ENCODE data around the gene ETF1. TPM values are rescaled to one million over a fixed set of nuclear protein-coding genes. Genes with fewer than 3 reads are reported as not detected.

The ETF1 gene
- total RNA-seq, 1 donor from 2014 or later, result 76.0 TPM

DNA sequence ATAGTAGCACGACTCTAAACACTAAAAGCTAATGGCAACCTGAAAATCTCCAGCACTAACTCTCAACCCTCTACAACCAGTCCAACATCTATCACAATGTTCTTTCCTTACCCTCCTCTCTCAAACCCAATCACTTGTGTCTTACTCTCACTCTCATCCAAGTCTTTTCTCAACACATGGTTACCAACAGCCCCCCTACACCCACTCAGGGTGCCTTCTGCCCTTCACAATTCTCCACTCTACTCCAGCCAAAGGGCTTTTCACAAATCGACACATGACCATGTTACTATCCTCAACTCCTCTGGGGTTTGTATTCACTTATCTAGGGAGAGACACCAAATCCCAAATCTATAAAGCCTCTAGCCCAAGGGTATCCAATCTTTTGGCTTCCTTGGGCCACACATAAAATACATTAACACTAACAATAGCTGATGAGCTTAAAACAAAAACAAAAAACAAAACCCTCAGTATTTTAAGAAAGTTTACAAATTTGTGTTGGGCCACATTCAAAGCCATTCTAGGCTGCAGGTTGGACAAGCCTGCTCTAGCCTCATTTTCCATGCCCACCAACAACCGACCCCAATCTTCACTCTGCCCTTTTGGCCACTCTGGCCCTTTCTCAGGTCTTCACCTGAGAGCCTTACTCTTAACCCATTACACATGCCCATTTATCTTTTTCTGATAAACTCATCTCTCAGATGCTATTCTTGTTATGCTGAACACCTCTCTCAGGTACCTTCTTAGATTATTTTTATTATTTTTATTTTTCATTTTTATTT lies 20.5 kb upstream of the ETF1 start:
- no peak for DNase-seq (ENCODE audit: low read depth in 2 of 2)

DNA sequence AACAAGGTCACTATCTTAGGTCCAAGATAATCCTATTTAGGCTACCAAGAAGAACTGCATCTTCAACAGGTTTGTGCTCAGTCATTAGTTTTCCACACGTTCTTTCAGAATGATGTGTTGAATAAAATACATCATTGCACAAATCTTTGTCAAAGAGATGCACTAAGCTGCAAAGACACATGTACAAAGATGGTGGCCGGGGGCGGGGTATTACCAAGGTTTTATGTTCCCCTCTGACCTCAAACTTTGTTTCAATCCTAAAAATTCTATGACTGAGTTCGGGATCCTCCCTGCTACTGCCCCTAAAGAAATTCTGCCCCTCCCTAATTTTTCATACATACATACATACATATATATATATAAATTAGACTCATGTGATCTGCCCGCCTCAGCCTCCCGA lies 17.9 kb upstream of the ETF1 start:
- DNase-seq (ENCODE audit: low read depth in 2 of 2), result no peak

DNA sequence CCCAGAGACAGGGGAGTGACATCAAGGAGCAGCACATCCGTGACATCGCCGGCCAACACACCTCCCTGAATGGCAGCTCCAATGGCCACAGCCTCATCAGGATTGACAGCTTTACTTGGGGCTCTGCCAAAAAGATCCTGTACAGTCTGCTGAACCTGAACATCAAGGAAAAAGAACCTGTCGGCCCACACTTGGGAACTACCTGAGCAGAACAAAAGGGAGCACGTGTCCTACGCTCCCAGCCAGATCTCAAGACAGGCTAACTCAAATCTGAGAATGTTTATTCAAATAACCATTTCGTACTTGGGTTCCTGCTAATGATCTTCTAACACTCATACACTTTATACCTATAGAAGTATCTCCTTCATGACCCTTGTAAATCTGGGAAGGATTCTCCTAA lies 16.9 kb upstream of the ETF1 start:
- DNase-seq (ENCODE audit: low read depth in 2 of 2), result no peak

DNA sequence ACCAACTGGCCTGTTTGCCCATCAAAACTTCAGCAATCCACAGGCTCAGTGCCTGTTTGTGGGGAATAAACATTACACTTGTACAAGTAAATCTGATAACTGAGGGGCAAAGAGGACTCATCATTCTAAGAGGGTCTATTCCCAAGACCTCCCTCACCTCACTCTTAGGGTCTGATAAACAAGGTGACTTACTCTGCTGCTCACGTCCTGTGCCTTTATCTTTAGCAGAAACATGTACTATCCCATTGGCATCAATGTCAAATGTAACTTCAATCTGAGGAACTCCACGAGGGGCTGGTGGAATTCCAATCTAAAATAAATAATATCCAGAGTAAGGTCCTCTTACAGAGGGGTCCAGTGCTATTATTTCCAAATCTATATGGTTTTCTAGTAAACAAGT lies 14.6 kb upstream of the ETF1 start:
- DNase-seq (ENCODE audit: low read depth in 2 of 2), result no peak

DNA sequence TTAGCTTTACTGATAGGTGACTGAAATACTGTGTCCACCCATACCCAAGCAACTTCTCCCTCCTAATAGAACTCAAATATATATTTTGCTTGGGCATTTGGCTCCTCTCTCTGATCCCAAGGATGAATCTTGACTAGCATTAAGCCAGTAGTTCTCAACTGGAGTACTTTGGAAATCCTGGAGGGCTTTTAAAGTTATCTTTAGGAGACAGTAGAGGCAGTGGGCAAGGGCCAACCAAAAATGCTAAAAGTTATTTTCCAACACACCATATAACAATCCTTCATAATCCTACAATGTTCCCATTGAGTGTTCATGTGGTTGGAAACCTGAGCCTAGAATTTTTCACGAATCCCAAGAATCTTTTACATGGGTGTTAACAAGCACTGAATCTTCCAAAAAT lies 11.1 kb upstream of the ETF1 start:
- DNase-seq (ENCODE audit: low read depth in 2 of 2), result no peak

DNA sequence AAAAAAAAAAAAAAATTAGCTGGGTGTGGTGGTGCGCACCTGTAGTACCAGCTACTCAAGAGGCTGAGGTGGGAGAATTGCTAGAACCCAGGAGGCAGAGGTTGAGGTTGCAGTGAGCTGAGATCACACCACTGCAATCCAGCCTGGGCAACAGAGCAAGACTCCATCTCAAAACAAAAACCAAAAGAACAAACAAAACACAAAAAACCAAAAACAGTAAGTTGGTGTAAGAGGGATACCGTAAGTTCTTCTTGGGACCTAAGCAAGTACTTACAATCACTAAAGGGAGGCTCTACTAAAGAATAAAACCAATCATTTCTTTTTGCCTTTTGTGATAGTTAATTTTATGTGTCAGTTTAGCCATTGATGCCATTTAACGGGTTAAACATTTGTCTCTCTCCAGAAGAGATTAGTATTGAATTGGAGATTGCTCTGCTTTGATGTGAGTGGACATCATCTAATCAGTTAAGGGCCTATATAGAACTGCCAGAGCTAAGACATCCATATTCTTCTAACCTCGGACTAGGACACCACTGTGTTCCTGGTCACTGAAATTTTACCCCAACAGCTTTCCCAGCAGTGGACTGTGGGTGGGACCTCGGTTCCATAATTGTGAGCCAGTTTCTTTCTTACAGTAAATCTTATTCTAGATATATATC lies 10.5 kb upstream of the ETF1 start:
- no peak for DNase-seq (ENCODE audit: low read depth in 2 of 2)

DNA sequence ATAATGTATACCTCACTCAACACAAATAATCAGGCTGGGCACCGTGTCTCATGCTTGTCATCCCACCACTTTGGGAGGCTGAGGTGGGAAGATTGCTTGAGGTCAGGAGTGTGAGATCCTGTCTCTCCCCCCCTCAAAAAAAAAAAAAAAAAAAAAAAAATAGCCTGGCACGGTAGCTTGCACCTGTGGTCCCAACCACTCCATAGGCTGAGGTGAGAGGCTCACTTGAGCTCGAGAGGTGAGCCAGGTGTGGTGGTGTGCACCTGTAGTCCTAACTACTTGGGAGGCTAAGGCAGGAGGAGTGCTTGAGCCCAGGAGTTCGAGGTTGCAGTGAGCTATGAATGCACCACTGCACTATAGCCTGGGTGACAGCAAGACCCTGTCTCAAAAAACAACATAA lies 9.6 kb upstream of the ETF1 start:
- no peak for DNase-seq (ENCODE audit: low read depth in 2 of 2)

DNA sequence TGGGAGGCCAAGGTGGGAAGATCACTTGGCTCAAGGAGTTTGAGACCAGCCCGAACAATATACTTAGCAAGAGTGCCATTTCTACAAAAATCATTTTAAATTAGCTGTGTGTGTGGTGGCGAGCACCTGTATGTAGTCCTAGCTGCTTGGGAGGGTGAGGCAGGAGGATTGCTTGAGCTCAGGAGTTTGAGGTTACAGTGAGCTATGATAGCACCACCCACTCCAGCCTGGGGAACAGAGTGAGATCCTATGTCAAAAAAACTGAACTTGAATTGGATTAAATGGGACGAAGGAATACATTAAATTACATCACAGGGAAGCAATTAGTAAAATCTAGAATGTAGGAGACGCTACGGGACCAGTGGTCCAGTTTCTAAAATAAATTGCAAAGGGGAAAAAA lies 6.4 kb upstream of the ETF1 start:
- no peak for DNase-seq (ENCODE audit: low read depth in 2 of 2)

DNA sequence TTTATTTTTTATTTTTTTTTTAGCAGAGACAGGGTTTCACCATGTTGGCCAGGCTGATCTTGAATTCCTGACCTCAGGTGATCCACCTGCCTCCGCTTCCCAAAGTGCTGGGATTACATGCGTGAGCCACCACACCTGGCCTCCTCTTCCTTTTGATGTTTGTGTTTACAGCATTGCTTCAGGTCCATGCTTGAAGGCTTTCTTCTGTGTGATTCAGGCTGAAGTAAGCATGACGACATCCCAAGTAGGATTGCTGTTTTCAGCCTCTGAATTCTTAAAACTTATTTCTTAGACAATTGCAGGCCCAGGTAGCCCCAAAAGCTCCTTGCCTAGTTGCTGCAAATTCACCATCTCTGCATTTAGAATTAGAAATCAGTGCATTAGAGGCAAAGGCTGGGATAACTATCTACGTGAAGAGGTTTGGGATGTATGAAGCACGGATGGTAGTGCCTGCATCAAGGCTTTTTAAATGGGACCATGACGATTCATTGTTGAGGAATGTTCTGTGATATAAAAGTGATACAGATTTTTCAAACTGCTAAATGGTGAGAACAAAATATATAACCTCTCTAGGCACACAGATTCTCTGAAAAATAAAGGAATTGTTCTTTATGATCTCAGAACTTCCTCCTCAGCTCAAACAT lies 3.0 kb upstream of the ETF1 start:
- no peak for DNase-seq (ENCODE audit: low read depth in 2 of 2)

DNA sequence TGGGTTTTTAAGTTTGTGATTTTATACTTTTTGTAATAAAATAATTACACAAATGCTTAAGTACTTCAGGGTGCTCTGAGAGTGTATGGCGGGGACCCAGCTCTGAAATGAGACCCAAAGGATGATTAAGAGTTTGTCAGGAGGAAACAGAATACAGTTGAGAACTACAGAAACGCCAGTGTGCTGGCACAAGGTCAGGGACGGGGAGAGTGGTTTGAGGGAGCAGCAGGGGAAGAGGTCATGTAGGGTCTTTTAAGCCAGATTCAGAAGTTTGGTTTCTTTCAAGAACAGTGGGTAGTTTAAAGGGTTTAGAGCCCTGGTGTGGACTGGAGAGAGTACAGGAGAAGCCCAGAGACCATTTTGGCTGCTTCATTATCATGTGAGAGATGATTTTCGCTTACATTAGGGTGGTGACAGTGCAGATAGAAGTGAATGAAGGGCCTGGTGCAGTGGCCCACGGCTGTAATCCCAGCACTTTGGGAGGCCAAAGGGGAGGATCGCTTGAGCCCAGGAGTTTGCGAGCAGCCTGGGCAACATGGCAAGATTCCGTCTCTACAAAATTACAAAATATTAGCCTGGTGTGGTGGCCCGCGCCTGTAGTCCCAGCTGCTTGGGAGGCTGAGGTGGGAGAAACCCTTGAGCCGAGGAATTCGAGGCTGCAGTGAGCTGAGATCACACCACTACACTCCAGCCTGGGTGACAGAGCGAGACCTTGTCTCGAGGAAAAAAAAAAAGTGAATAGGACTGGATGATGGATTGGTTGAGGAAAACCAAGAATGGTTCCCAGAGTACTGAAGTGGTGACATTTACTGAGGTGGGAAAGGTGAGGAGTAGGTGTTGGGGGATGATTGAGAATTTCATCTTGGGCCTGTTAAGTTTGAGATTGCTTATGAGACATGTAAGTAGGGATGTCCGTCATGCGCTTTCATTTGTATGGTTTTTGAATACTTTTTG lies 1.4 kb upstream of the ETF1 start:
- peak; percentile 14 to 49 for DNase-seq (ENCODE audit: low read depth in 2 of 2)

DNA sequence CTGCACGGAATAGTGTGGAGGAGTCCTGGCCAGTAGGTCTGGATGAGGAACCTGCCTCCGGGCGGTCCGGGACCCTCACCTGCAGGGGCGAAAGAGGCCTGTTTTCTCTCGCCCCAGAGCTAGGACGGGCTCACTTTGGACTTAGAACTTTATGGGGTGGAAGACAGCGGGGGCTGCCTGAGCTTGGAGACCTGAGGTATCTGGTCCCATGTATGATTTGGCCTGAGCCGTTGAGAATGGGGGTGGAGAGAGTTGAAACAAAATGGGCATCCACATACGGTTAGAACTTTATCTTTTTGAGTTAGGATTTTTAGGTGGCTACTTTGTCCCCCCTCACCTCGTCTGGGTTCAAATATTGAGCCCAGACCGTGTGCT lies 681 bp upstream of the ETF1 start:
- no peak for DNase-seq (ENCODE audit: low read depth in 2 of 2)

DNA sequence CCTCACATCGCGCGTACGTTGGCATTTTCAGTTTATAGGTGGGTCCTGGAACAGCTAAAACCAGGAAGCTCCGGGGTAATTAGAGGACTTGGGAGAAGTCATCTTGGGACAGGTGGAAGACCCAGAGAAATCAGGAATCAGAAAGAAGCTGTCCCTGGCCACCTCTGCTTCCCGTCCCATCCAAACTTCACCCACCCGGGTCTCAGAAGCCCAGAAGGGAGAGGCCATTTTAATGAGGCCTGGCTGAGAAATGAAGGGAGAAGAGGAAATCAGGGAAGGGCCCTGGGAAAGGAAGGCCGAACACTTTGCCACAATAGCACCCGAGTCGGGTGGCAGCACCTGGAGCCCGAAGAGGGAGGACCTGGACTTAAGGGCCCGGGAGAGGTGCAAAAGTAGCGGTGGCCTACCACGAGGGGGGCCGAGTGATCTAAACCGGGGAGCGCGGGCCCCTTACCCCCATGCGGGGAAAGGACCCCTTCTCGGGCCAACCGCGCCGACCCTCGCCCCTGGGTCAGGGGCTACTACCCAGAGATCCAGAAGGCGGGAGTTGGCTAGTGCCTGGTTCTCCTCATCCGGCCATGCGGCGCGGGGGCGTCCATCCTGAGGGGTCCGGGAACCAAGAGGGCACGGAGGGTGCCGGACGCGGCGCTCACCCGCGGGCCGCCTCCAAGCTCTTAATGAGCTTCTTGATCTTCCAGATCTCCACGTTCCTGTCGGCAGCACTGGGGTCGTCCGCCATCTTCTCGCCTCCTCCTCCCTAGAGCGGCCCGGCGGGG lies 668 bp downstream of the ETF1 start:
- peak; percentile 24 to 33 for DNase-seq (ENCODE audit: low read depth in 2 of 2)

DNA sequence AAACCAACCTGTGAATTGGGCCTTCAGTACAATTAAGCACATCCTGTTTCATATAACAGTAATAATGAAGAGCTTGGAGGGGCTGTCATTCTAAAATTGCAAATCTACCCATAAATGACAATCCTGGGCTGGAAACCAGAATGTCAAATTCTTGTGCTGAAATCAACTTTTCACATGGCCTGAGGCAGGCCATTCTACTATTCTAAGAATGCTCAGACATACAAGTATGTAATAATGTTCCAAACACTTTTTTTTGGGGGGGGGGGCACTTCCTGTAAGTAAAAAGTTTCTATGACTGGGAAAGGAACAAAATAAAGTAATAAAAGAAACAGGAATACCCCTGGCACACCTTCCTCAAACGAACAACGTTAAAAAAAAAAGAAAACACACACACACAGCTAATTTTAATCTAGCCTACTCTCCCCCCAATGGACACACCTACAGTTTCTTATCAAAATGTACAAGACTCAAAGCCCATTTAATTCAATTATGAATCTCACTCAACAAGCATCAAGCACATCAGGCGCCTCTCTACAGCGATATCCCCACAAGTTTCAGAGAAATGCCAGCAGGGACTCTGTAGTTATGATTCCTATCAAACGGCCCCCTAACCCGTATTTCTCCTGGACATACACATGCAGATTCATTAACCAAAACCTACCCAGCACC lies 1.4 kb downstream of the ETF1 start:
- DNase-seq (ENCODE audit: low read depth in 2 of 2), result no peak

DNA sequence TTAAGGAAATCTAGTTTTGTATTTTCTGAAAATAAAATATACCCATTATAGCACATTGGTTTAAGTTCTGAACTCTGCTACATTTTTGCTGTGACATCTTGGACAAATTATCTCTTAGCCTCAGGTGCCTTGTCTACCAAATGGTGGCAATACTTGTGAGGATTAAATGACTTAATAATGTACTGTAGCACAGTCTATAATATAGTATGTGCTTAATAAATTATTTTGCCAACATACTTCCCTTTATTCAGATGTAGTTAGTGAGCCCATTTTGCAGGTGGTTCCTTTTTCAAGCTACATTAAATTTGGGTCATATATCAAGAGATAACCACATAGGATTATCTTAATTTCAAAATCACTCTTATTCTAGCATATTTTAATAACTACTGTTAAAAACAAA lies 3.2 kb downstream of the ETF1 start:
- DNase-seq (ENCODE audit: low read depth in 2 of 2), result no peak

DNA sequence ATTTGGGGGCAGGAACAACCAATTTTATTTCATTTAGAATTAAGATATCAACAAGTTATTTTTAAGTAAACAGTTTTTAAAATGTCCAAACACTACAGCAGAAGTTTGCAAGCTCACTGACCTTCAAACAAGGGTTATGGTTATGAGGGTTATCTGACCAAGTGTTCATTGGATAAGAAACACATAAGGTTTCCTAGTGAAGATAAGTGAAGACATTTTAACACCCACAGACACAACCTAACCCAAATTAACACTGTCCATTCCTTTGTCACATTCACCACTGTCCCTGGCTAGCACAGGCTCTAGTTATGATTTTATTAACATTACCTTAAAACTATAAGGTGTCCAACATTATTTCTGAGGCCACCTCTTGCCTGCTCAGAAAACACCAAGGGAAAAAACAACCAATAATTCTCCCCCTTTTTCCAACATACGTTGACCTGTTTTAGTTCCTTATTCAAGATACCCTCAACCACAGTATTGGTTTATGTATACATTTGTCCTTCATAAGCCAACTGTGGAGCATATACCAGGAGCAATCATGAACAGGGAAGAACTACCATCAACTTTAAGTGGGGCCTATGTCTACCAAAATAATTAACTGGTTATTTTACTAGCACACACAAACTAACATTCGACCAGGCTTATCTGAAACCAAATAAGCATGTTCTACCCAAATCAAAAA lies 4.0 kb downstream of the ETF1 start:
- DNase-seq (ENCODE audit: low read depth in 2 of 2), result no peak

DNA sequence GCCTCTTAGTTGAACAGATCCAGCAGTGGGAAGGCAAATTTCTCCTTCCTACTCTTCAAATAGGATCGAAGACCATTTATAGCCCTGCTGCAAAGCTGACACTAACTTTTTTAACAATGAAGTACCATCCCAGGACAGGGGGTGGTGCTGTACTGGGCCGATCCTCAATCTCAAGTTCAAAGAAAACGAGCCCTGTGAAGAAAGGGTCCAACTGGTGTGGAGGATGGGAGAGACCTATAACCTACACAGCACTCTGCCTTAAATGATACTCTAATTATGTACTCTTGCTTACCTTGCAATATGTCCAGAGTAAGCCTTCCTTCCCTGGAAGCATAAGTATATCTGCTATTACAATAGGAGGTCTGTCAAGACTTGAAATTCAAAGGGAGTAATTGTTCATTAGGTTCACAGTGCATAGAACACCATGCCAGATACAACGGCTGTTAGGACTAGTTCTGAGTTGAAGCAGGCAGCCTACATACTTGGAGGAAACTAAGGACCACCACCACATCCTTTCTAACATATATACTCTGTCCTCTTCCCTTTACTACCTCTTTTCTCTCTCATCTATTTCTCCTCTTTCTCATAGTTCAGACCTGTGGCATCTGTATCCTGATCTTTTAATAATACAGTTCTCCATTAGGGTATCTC lies 6.2 kb downstream of the ETF1 start:
- DNase-seq (ENCODE audit: low read depth in 2 of 2), result peak; percentile 16 to 18

DNA sequence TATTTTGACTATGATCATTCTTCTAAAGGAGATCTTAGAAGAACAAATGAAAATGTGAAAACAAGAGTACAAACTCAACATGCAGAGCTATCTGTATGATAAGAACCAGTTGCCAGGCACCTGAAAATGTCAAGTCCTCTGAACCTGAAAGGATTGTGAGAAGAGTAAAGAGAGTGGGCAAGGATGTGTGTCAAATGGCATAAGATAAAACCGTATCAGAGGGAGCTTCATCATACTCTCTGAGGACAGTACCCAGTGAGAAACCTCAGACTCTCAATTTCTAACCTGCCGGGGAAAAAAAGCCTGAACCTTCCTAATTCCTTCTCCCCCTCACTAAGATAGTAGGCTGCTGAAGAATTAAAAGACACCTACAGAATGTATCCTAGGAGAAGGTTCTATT lies 6.8 kb downstream of the ETF1 start:
- no peak for DNase-seq (ENCODE audit: low read depth in 2 of 2)

DNA sequence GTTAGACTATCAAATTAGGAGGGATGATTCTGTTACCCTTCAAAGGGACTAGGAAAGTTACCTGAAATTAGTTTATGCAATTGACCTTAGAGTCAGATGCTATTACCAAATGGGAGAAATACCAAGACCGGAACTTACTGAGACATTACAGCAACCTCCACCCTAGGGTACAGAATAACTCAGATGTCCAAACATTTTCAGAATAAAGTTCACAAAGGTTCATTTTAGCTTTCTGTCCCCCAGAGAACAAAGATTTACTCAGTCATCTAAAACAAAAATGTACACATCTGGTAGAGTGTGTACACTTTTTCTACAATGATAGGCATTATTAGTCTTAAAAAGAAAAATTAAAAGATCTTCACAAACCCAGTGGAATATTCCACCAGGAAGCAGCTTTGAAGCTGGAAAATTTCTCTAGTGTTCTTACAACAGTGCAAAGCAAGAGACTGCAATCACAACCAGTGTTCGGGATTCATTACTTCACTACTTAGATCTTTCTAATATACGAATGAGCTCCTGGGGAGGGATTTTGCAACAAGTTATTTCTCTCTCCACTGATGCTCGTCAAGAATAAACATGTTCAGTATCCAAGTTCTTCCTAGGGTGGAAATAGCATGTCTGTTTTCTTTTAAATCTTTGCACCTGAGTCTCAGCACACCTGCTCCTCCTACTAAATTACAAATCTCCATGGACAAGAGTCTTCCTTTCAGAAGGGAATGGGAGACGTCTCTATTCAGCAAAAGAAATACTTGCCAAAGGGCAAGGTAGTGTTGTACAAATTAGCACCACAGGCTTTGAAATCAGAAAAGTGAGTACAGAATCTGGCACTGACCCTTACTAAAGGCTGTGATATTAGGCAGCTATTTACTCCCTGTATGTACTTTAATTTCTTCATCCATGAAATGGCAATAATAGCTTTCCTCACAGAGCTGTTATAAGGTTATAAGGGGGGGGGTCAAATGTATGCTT lies 8.8 kb downstream of the ETF1 start:
- DNase-seq (ENCODE audit: low read depth in 2 of 2), result no peak

Data from lung microvascular endothelial cell (primary cell).